HEK293T (cell line): ENCODE results near the gene TNS2.

Source experiments
- CTCF ChIA-PET: fragments of 350-600 bp; formaldehyde crosslinking; extraction: SDS; loops from one replicate; lab custom pipeline; 2021; ENCODE audit warnings: antibody characterized with exemption, inconsistent platforms; lab: Yijun Ruan, JAX
- POLR2A ChIA-PET: fragments of 350-600 bp; formaldehyde crosslinking; extraction: SDS; loops from one replicate; lab custom pipeline; 2020; ENCODE audit warnings: antibody characterized with exemption, inconsistent platforms; lab: Yijun Ruan, JAX
- DNase-seq: peaks from one replicate; pipeline ENCODE4 v3.0.0; 2012; ENCODE audit warnings: mixed read lengths; ENCODE audit errors: extremely low spot score
- ARNT ChIP-seq: fragments of 450-650 bp; IDR thresholded peaks from 2 replicates; pipeline ENCODE4 v1.6.1; 2017; ENCODE audit warnings: mild to moderate bottlenecking
- BHLHE40 ChIP-seq: fragments of 450-650 bp; IDR thresholded peaks from 2 replicates; pipeline ENCODE4 v1.6.1; 2016; ENCODE audit warnings: mild to moderate bottlenecking, moderate library complexity, borderline replicate concordance
- CTBP1 ChIP-seq: fragments of 450-650 bp; IDR thresholded peaks from 2 replicates; pipeline ENCODE4 v1.6.1; 2016; ENCODE audit warnings: borderline replicate concordance
- ELF4 ChIP-seq: fragments of 450-650 bp; IDR thresholded peaks from 2 replicates; pipeline ENCODE4 v1.6.1; 2017; ENCODE audit warnings: antibody characterized with exemption
- FOXA1 ChIP-seq: fragments of 450-650 bp; IDR thresholded peaks from 2 replicates; pipeline ENCODE4 v1.6.1; 2016; ENCODE audit warnings: mild to moderate bottlenecking
- FOXK2 ChIP-seq: fragments of 450-650 bp; IDR thresholded peaks from 2 replicates; pipeline ENCODE4 v1.6.1; 2016; ENCODE audit warnings: mild to moderate bottlenecking
- FOXM1 ChIP-seq: fragments of 450-650 bp; IDR thresholded peaks from 2 replicates; pipeline ENCODE4 v1.6.1; 2017; ENCODE audit warnings: mild to moderate bottlenecking, borderline replicate concordance
- HDGF ChIP-seq: fragments of 450-650 bp; IDR thresholded peaks from 2 replicates; pipeline ENCODE4 v1.6.1; 2017; ENCODE audit warnings: antibody characterized with exemption, borderline replicate concordance
- L3MBTL2 ChIP-seq: fragments of 450-650 bp; conservative IDR thresholded peaks from 2 replicates; pipeline ENCODE4 v1.6.1; 2016; ENCODE audit warnings: mild to moderate bottlenecking
- LEF1 ChIP-seq: fragments of 450-650 bp; IDR thresholded peaks from 2 replicates; pipeline ENCODE4 v1.6.1; 2017; ENCODE audit warnings: mild to moderate bottlenecking, borderline replicate concordance
- NFRKB ChIP-seq: fragments of 450-650 bp; IDR thresholded peaks from 2 replicates; pipeline ENCODE4 v1.6.1; 2016; ENCODE audit warnings: mild to moderate bottlenecking, moderate library complexity
- PKNOX1 ChIP-seq: fragments of 450-650 bp; IDR thresholded peaks from 2 replicates; pipeline ENCODE4 v1.6.1; 2016
- SP1 ChIP-seq: fragments of 450-650 bp; IDR thresholded peaks from 2 replicates; pipeline ENCODE4 v1.6.1; 2017
- SUZ12 ChIP-seq: fragments of 450-650 bp; IDR thresholded peaks from 2 replicates; pipeline ENCODE4 v1.6.1; 2016; ENCODE audit warnings: mild to moderate bottlenecking
- TARDBP ChIP-seq: fragments of 450-650 bp; IDR thresholded peaks from 2 replicates; pipeline ENCODE4 v1.6.1; 2016
- ZNF384 ChIP-seq: fragments of 450-650 bp; IDR thresholded peaks from 2 replicates; pipeline ENCODE4 v1.6.1; 2016

The TNS2 gene

GRCh38 chr12:53039851-53040250 lies 10.0 kb upstream of the TNS2 start:
- no peak for DNase-seq
- CTCF ChIA-PET: interaction anchor here (1.0 to 1.1 kb wide), 2 partner anchors 8 to 14 kb away, joined by 3 read pairs; no protein-coding TSS in a partner anchor
- POLR2A ChIA-PET: no interaction called here
- TF ChIP-seq L3MBTL2: no peak
- TF ChIP-seq BHLHE40: no peak
- no peak for TF ChIP-seq SP1
- no peak for TF ChIP-seq CTBP1
- TF ChIP-seq FOXK2: no peak
- TF ChIP-seq FOXA1: no peak

- POLR2A ChIA-PET: interaction anchor here (1.5 kb wide), 1 partner anchor 37 kb away, joined by 5 read pairs; the partner anchor contains the start of gene SPRYD3
- TF ChIP-seq ZNF384 (no peak), L3MBTL2 (no peak), PKNOX1 (no peak), HDGF (no peak), CTBP1 (no peak), FOXK2 (no peak)
- CTCF ChIA-PET: no interaction called here
- peak; percentile 4 for DNase-seq
Measured at GRCh38 chr12:53042607-53043454, 7.0 kb upstream of the TNS2 start.

GRCh38 chr12:53044052-53044581 lies 5.7 kb upstream of the TNS2 start:
- ChIA-PET POLR2A (interaction anchor here (1.1 to 1.5 kb wide), 3 partner anchors 11 to 38 kb away, joined by 4 to 5 read pairs (median 4); partner anchors contain the start of genes EIF4B and SPRYD3), CTCF (interaction anchor here (1.1 kb wide), 1 partner anchor 9 kb away, joined by 3 read pairs; no protein-coding TSS in a partner anchor)
- DNase-seq: no peak
- TF ChIP-seq CTBP1 (no peak), ZNF384 (no peak), FOXM1 (no peak), PKNOX1 (no peak), SP1 (no peak), BHLHE40 (no peak), HDGF (no peak), L3MBTL2 (no peak), ELF4 (no peak), TARDBP (no peak), FOXA1 (no peak), ARNT (no peak), NFRKB (no peak), FOXK2 (no peak), SUZ12 (no peak), LEF1 (no peak)

GRCh38 chr12:53044896-53045695 lies 4.8 kb upstream of the TNS2 start:
- TF ChIP-seq SUZ12 (no peak), ZNF384 (no peak), LEF1 (no peak), TARDBP (no peak)
- DNase-seq: no peak
- POLR2A ChIA-PET: interaction anchor here (1.3 kb wide), 1 partner anchor 39 kb away, joined by 4 read pairs; the partner anchor contains the start of gene EIF4B
- CTCF ChIA-PET: no interaction called here

GRCh38 chr12:53045696-53046045 lies 4.2 kb upstream of the TNS2 start:
- CTCF ChIA-PET: no interaction called here
- POLR2A ChIA-PET: interaction anchor here (0.8 to 1.0 kb wide), 2 partner anchors 34 to 40 kb away, joined by 4 read pairs; partner anchors contain the start of genes EIF4B and SPRYD3
- DNase-seq: no peak
- TF ChIP-seq ELF4 (no peak), FOXA1 (no peak), SUZ12 (no peak), FOXK2 (no peak), LEF1 (no peak), FOXM1 (no peak), L3MBTL2 (no peak), ARNT (no peak)

- DNase-seq: peak; percentile 34
Measured at GRCh38 chr12:53046655-53047220, 3.1 kb upstream of the TNS2 start.

More at GRCh38 chr12:53046655-53047220, 3.1 kb upstream of the TNS2 start:
- ChIA-PET CTCF (interaction anchor here (1.4 to 1.8 kb wide), 5 partner anchors 9 to 275 kb away, joined by 4 to 10 read pairs (median 5); partner anchors contain the start of gene AAAS), POLR2A (interaction anchor here (0.9 to 2.7 kb wide), 5 partner anchors 9 to 51 kb away, joined by 3 to 21 read pairs (median 4); partner anchors contain the start of genes EIF4B, IGFBP6 and SPRYD3)
- no peak for TF ChIP-seq ARNT
- TF ChIP-seq BHLHE40: no peak
- TF ChIP-seq CTBP1: no peak
- TF ChIP-seq LEF1: no peak
- no peak for TF ChIP-seq HDGF
- no peak for TF ChIP-seq SP1
- no peak for TF ChIP-seq ELF4
- TF ChIP-seq FOXA1: no peak
- TF ChIP-seq L3MBTL2: no peak; the same call in 1 of the 2 replicates
- TF ChIP-seq TARDBP: no peak
- TF ChIP-seq PKNOX1: no peak
- TF ChIP-seq SUZ12: no peak
- TF ChIP-seq FOXM1: no peak
- no peak for TF ChIP-seq FOXK2
- TF ChIP-seq ZNF384: no peak
- TF ChIP-seq NFRKB: no peak
